Skeletal muscle tissue (tissue), 4 donors: ENCODE measurements around the gene IL22RA1. TPM values are rescaled to one million over a fixed set of nuclear protein-coding genes. Genes with fewer than 3 reads are reported as not detected.

Experiments
- H3K27ac ChIP-seq: one replicate; pipeline ENCODE4 v1.7.0; 2013; ENCODE audit warnings: mild to moderate bottlenecking, low read depth, low read length, inconsistent platforms
- H3K27me3 ChIP-seq, 3 donors: one replicate each; pipeline ENCODE4 v1.7.0; 2013; ENCODE audit warnings: low read length in 3 of 3; ENCODE audit not compliant: control insufficient read depth in 3 of 3, insufficient read depth in 3 of 3
- H3K36me3 ChIP-seq, 3 donors: one replicate each; pipeline ENCODE4 v1.7.0; 2013; ENCODE audit warnings: low read length in 3 of 3; ENCODE audit not compliant: control insufficient read depth in 3 of 3, insufficient read depth in 3 of 3
- H3K4me1 ChIP-seq, 3 donors: one replicate each; pipeline ENCODE4 v1.7.0; 2013; ENCODE audit warnings: low read length in 3 of 3, mild to moderate bottlenecking in 3 of 3; ENCODE audit not compliant: control insufficient read depth in 3 of 3, insufficient read depth in 3 of 3
- H3K4me3 ChIP-seq, 3 donors: one replicate each; pipeline ENCODE4 v1.7.0; 2013; ENCODE audit warnings: low read length in 3 of 3
- H3K9ac ChIP-seq, 3 donors: one replicate each; pipeline ENCODE4 v1.7.0; 2013; ENCODE audit warnings: low read length in 3 of 3, mild to moderate bottlenecking in 3 of 3, moderate library complexity in 2 of 3, low read depth in 1 of 3
- H3K9me3 ChIP-seq, 3 donors: one replicate each; pipeline ENCODE4 v1.7.0; 2013; ENCODE audit warnings: low read length in 3 of 3; ENCODE audit not compliant: control insufficient read depth in 3 of 3
- total RNA-seq: library from RNA; depleted of rRNA; stranded (reverse); fragments of >200 nt; gene quantifications from one replicate; pipeline ENCODE4 v1.2.3, GENCODE V29; 2014
- donor health status: Osteomylitis.

IL22RA1 gene
- total RNA-seq, 1 donor from 2014 or later: not detected

DNA sequence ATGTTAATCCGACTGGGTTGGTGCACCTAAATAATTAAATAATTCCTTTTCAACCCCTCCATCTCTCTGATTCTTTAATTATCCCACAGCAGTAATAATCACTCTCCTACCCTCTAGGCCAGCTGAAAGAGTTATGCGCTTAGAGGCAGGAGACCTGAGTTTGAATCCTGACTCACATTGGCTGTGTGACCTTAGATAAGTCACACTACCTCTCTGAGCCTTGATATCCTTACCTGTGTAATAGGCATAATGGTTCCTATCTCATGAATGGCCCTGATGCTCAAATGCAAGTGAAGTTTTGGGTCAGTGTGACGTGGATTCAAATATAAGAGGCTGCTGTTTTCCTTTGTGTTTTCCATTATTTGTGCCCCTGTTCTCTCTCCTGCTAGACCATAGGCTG, 39.1 kb downstream of the IL22RA1 start:
- Histone ChIP-seq H3K9me3 (no peaks in the 10 kb centered on the region), H3K36me3 (peaks cover 12 to 30% (median 26%) of the 10 kb centered on the region in 3 donors), H3K4me1 (peaks cover 45 to 75% (median 74%) of the 10 kb centered on the region in 3 donors), H3K4me3 (no peak overlapping the region), H3K27ac (no peak overlapping the region), H3K9ac (no peak overlapping the region), H3K27me3 (no peaks in the 10 kb centered on the region)

DNA sequence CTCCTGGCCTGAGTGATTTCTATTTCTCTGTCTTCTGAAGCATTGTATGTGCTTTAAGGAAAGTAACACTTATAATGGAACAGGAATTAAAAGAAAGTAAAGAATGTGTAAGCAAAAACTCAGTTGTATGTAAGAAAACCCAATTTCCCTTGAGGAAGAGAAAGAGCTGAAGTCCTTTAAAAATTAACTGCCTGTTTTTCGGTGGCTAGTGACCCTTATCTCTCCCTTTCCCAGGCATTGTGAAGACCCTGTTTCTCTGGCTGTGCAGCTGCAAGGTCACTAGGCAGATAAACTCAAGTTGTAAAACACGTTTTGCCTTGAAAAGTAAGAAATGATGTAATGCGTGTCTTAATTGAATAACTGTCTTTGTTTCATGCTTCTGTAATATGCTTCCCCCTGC, 39.5 kb downstream of the IL22RA1 start:
- H3K4me3 ChIP-seq: no peak overlapping the region
- H3K4me1 ChIP-seq: peaks cover 41 to 75% (median 74%) of the 10 kb centered on the region in 3 donors
- peaks cover 12 to 29% (median 26%) of the 10 kb centered on the region in 3 donors for H3K36me3 ChIP-seq
- H3K27ac ChIP-seq: peak overlapping the region; percentile 36
- no peaks in the 10 kb centered on the region for H3K27me3 ChIP-seq
- no peaks in the 10 kb centered on the region for H3K9me3 ChIP-seq
- peak overlapping the region in 1 of 3 donors; percentile 51 for H3K9ac ChIP-seq

DNA sequence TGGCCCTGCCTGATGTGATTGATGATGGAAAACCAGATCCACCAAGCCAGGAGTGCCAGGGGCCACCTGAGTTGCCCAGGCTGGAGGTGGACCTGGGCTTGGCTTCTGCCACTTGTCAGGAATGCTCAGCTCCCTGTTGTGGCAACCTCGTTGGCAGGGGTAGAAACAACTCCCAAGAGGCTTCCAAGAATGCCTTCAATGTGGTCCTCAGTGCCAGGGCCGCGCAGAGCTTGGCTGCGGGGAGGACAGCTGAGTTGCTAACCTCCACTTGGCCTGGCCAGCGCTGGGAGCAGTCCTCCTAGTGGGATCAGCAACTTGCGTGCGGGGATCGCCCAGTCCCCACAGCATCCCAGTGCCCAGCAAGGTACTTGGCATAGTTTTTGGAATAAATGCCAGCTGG, 40.0 kb downstream of the IL22RA1 start:
- Histone ChIP-seq H3K4me1 (peaks cover 37 to 75% (median 74%) of the 10 kb centered on the region in 3 donors), H3K36me3 (peaks cover 12 to 29% (median 22%) of the 10 kb centered on the region in 3 donors), H3K27ac (peak overlapping the region; percentile 36), H3K9me3 (no peaks in the 10 kb centered on the region), H3K27me3 (no peaks in the 10 kb centered on the region), H3K4me3 (no peak overlapping the region), H3K9ac (peak overlapping the region in 1 of 3 donors; percentile 54)

DNA sequence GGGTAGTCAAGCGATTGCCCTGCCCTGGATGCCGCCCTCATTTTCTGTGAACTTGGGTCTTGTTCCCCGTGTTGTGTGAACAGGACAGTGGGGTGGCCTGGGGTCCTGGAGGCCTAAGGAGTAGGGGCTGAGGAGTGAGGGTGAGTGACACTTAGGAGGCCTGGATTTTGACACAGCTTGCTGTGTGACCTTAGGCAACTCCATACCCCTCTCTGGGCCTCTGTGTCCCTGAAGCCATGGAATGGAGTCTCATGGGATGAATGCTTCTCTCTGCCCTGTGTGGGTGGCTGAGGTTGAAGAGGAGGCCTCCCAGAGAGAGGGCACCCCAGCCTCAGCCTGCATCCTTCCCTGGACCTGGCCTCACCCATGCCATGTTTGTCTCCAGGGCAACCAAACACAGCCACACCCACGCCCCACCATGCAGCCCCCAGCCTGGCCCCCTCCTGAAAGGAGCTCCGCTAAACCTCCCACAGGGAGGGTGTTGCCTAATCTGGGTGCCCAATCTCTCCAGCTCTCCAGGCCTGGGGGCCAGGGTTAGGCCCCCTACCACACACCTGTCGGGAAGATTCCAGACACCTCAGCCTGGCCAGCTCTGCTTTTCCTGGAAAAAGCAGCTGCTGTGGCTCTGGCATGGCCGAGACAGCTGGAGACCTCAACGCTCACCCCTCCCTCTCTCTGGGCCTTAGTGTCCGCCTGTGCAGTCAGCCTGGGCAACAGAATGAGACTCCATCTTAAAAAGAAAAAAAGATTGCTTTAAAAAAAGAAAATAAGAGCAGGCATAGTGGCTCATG, 40.9 kb downstream of the IL22RA1 start:
- Histone ChIP-seq H3K9ac (peak overlapping the region in 2 of 3 donors; percentile 20 to 54), H3K36me3 (peaks cover 8 to 23% (median 15%) of the 10 kb centered on the region in 3 donors), H3K27me3 (no peaks in the 10 kb centered on the region), H3K27ac (peak overlapping the region; percentile 34), H3K9me3 (no peaks in the 10 kb centered on the region), H3K4me3 (no peak overlapping the region), H3K4me1 (peaks cover 37 to 76% (median 75%) of the 10 kb centered on the region in 3 donors)

DNA sequence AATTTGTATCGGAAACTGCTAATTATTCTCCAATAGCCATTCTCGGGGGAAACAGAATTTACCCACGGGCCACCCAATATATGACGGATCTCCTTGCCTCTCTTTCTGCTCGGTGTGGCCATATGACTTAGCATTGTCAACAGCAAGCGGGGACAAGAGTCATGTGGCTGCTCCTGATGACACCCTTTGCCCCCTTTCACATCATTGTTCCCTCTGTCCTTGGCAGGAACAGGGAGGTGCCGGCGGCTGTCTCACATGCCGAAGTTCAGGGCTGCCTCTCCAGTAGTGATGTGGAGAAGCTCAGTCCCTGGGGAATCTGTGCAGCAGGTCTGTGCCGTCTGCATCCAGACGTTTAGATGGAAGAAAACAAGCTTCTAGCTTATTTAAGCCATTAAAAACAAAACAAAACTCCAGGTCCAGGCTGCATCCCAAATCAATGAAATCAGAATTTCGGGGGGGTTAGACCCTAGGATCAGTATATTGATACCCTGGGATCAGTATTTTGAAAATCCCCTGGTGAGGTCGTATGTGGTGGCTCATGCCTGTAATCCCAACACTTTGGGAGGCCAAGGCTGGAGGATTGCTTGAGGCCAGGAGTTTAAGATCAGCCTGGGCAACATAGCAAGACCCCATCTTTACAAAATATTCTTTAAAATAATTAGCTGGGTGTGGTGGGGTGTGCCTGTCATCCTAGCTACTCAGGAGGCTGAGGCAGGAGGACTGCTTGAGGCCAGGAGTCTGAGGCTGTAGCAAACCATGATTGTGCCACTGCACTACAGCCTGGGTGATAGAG, 41.8 kb downstream of the IL22RA1 start:
- Histone ChIP-seq H3K4me1 (peaks cover 43 to 83% (median 78%) of the 10 kb centered on the region in 3 donors), H3K9me3 (no peaks in the 10 kb centered on the region)

DNA sequence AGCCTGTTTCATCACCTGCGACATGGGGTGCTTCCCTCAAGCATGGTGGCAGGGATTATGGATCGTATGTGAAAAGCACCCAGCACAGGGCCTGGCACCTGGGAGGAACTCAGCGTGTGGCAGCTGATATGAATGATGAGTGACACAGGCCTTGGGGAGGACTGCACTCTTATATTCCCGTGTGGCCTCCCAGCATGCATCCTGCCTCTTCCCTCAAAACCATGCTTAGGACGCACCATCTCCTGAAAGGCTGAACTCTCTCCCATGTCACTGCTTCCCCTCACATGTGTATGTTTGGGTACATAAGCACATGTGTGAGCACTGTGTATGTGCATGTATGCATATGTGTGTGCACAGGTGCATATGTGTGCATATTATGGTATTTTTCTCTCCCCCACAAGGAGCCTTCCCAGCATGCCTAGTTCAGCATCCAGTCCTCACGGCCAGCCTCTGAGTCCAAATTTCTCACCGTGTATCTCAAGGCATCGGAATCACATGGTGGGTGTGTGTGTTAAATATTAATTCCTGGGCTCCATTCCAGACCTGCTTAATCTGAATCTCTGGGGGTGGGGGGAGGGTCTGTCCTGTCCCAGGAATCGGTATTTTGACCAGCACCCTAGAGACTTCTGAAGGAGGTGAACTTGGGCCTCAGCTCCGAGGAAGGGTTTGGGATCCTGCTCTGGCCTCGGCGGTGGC, 43.8 kb downstream of the IL22RA1 start:
- peaks cover 46 to 85% (median 83%) of the 10 kb centered on the region in 3 donors for H3K4me1 ChIP-seq
- no peaks in the 10 kb centered on the region for H3K9me3 ChIP-seq
- H3K4me3 ChIP-seq: no peak overlapping the region
- H3K27me3 ChIP-seq: peaks cover 0 to 3% (median 0%) of the 10 kb centered on the region in 3 donors
- peak overlapping the region; percentile 97 for H3K27ac ChIP-seq
- peaks cover 7 to 15% (median 11%) of the 10 kb centered on the region in 3 donors for H3K36me3 ChIP-seq
- peak overlapping the region in 1 of 3 donors; percentile 60 for H3K9ac ChIP-seq

More for the DNA sequence above, 41.8 kb downstream of the IL22RA1 start:
- H3K36me3 ChIP-seq: peaks cover 5 to 18% (median 10%) of the 10 kb centered on the region in 3 donors
- H3K4me3 ChIP-seq: no peak overlapping the region
- H3K27ac ChIP-seq: peak overlapping the region; percentile 34
- H3K27me3 ChIP-seq: no peaks in the 10 kb centered on the region
- no peak overlapping the region for H3K9ac ChIP-seq

DNA sequence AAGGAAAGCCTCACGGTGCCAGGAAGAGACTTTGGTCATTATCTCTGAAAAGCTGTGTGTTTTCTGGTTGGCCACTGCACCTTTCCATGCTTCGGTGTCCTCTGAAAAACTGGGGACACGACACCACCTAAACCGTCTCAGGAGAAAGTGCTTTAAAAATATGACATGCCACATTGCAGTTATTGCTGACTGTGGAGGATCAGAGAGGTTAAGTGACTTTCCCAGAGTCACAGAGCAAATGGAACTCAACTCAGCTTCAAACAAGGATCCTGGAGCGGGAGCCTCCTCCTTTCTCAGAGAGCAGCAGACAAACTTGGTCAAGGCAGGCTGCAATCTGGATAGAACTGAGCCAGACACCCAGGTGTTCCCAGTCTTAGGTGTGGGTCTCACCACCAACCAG, 44.8 kb downstream of the IL22RA1 start:
- H3K9ac ChIP-seq: peak overlapping the region in 1 of 3 donors; percentile 62
- H3K36me3 ChIP-seq: peaks cover 13 to 23% (median 14%) of the 10 kb centered on the region in 3 donors
- no peaks in the 10 kb centered on the region for H3K9me3 ChIP-seq
- peak overlapping the region; percentile 97 for H3K27ac ChIP-seq
- no peak overlapping the region for H3K4me3 ChIP-seq
- peaks cover 0 to 3% (median 0%) of the 10 kb centered on the region in 3 donors for H3K27me3 ChIP-seq
- peaks cover 36 to 76% (median 73%) of the 10 kb centered on the region in 3 donors for H3K4me1 ChIP-seq

DNA sequence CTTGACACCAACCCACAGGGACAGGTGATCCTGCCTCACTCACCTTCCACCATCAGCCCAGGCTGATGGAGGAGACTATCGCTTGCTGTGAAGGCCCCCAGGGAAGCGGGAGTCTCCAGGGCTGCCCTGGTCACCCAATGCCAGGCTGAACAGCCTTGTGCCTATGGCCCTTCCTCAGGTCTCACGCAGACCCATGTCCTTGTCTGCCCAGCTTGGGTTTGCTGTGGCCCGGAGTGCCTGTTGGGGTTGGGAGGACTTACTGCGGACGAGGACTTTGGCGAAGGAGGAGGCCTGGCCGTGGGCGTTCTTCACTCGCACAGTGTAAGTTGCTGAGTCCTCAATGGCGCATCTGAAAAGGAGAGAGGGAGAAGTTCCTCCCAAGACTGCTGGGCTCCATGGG, 45.3 kb downstream of the IL22RA1 start:
- Histone ChIP-seq H3K9ac (peak overlapping the region in 2 of 3 donors; percentile 12 to 62), H3K27me3 (peaks cover 0 to 3% (median 0%) of the 10 kb centered on the region in 3 donors), H3K36me3 (peaks cover 13 to 28% (median 14%) of the 10 kb centered on the region in 3 donors), H3K9me3 (no peaks in the 10 kb centered on the region), H3K27ac (peak overlapping the region; percentile 97), H3K4me3 (peak overlapping the region in 1 of 3 donors; percentile 6), H3K4me1 (peaks cover 33 to 73% (median 69%) of the 10 kb centered on the region in 3 donors)

DNA sequence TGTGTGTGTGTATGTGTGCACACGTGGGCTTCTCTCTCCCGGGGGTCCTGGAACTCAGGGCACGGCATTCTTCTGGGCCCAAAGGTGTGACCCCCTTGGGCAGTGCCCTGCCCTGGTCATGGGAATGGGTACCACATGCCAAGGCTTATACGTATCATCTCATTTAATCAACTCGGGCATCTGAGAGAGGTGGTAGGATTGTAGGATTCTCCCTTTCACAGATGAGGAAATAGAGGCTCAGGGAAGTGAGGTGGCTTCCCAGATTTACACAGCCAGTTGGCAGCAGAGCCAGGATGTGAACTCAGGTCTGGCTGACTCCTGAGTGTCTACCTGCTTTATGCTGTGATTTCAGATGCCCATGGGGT, 46.2 kb downstream of the IL22RA1 start:
- peaks cover 15 to 37% (median 16%) of the 10 kb centered on the region in 3 donors for H3K36me3 ChIP-seq
- H3K27me3 ChIP-seq: peaks cover 0 to 3% (median 0%) of the 10 kb centered on the region in 3 donors
- peak overlapping the region; percentile 38 to 62 (median 53) for H3K9ac ChIP-seq
- no peaks in the 10 kb centered on the region for H3K9me3 ChIP-seq
- H3K4me1 ChIP-seq: peaks cover 27 to 66% (median 59%) of the 10 kb centered on the region in 3 donors
- peak overlapping the region in 1 of 3 donors; percentile 19 for H3K4me3 ChIP-seq
- H3K27ac ChIP-seq: peak overlapping the region; percentile 97
